ENCODE results near the gene FHOD1. TPM values are rescaled to one million over a fixed set of nuclear protein-coding genes. Genes with fewer than 3 reads are reported as not detected.

The FHOD1 gene
- total RNA-seq, 3 donors from 2014 or later, result 30.7 to 36.5 (median 34.1) TPM

- DNase-seq (peak in 2 of 3 donors; percentile 16 to 54), ATAC-seq (peak; percentile 42)
- Histone ChIP-seq H3K36me3 (ENCODE audit: low read depth) (no peaks in the 10 kb centered on the region), H3K4me3 (peak overlapping the region; percentile 67), H3K9me3 (no peaks in the 10 kb centered on the region), H3K4me1 (ENCODE audit: low read depth) (peaks cover 5% of the 10 kb centered on the region)
- intact Hi-C loops (cut with DNase I, micrococcal nuclease), result no loop called here
- TF ChIP-seq CTCF (IDR thresholded peaks at IDR 0.05), result no peak
Measured at GRCh38 chr16:67277999-67278772, 30.9 kb upstream of the FHOD1 start.

GRCh38 chr16:67277294-67277998 is 30.2 kb upstream of the FHOD1 start:
- H3K4me3 ChIP-seq, result no peak overlapping the region
- no peak for TF ChIP-seq CTCF (IDR thresholded peaks at IDR 0.05)
- H3K4me1 ChIP-seq (ENCODE audit: low read depth), result peaks cover 5% of the 10 kb centered on the region
- no peaks in the 10 kb centered on the region for H3K9me3 ChIP-seq
- no peaks in the 10 kb centered on the region for H3K36me3 ChIP-seq (ENCODE audit: low read depth)
- ATAC-seq, result peak; percentile 4
- DNase-seq, result peak; percentile 29 to 70 (median 44)
- intact Hi-C loops (cut with DNase I, micrococcal nuclease), result no loop called here

GRCh38 chr16:67275321-67275720 is 28.0 kb upstream of the FHOD1 start:
- intact Hi-C loops (cut with DNase I, micrococcal nuclease), result no loop called here
- Histone ChIP-seq H3K9me3 (no peaks in the 10 kb centered on the region), H3K36me3 (ENCODE audit: low read depth) (no peaks in the 10 kb centered on the region), H3K4me3 (no peak overlapping the region), H3K4me1 (ENCODE audit: low read depth) (peaks cover 5% of the 10 kb centered on the region)
- TF ChIP-seq CTCF (IDR thresholded peaks at IDR 0.05), result no peak
- DNase-seq (no peak), ATAC-seq (no peak)

GRCh38 chr16:67271446-67271845 is 24.2 kb upstream of the FHOD1 start:
- ATAC-seq (no peak), DNase-seq (peak in 2 of 3 donors; percentile 18 to 26)
- intact Hi-C loops (cut with DNase I, micrococcal nuclease), result no loop called here
- Histone ChIP-seq H3K4me1 (ENCODE audit: low read depth) (no peaks in the 10 kb centered on the region), H3K4me3 (no peak overlapping the region), H3K9me3 (no peaks in the 10 kb centered on the region), H3K36me3 (ENCODE audit: low read depth) (no peaks in the 10 kb centered on the region)
- TF ChIP-seq CTCF (IDR thresholded peaks at IDR 0.05), result no peak

GRCh38 chr16:67270931-67271338 is 23.7 kb upstream of the FHOD1 start:
- intact Hi-C loops (cut with DNase I, micrococcal nuclease), result no loop called here
- Histone ChIP-seq H3K4me3 (no peak overlapping the region), H3K36me3 (ENCODE audit: low read depth) (no peaks in the 10 kb centered on the region), H3K9me3 (no peaks in the 10 kb centered on the region), H3K4me1 (ENCODE audit: low read depth) (no peaks in the 10 kb centered on the region)
- TF ChIP-seq CTCF (IDR thresholded peaks at IDR 0.05), result no peak
- ATAC-seq (no peak), DNase-seq (peak in 2 of 3 donors; percentile 16 to 30)

Data from mucosa of descending colon (tissue), 3 donors.